ENCODE results near the gene KCNS3.

KCNS3 gene

DNA sequence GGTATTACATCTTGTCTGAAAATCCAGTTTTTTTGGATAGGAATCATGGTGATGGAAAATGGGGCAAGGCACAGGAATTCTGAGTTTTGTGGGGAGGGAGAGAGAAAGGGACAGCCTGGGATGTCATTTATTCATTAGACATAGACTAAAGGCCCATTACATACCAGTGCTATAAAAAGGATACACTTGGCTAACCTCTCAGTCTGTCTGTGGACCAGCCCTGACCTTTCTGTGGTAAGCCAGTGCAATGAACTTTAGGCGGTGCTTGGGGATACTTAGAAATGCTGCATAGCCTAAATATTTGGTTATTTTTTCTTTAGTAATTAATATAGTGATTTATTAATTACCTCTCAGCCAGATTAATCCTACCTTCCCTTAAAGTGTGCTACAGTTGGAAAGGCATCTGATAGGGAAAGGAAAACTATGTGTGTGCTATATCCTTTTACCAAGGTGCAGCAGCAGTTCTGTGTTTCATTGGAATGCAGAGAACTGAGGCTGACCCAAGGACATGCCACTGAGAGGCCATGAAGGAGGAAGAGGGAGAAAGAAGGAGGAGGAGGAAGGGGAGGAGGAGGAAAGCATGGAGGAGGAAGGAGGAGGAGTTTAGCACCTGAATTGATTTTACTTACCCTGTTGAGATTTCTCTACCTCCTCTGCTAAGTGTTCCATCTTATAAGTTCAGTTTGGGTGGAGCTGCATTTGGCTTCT lies 37.5 kb downstream of the KCNS3 start:
- H3K9me3 ChIP-seq (ENCODE audit: control insufficient read depth, low read depth, low read length): no peaks in the 10 kb centered on the region
- H3K4me1 ChIP-seq (ENCODE audit: control insufficient read depth, low read depth, low read length): peaks cover 5% of the 10 kb centered on the region
- peaks cover 5% of the 10 kb centered on the region for H3K36me3 ChIP-seq (ENCODE audit: control insufficient read depth, low read depth, low read length)
- H3K27me3 ChIP-seq (ENCODE audit: control insufficient read depth, insufficient read depth, low read length): no peaks in the 10 kb centered on the region
- no peak overlapping the region for H3K27ac ChIP-seq (ENCODE audit: low read length)
- H3K9ac ChIP-seq (ENCODE audit: low read length): no peak overlapping the region
- no peak overlapping the region for H3K4me3 ChIP-seq (ENCODE audit: low read length)

DNA sequence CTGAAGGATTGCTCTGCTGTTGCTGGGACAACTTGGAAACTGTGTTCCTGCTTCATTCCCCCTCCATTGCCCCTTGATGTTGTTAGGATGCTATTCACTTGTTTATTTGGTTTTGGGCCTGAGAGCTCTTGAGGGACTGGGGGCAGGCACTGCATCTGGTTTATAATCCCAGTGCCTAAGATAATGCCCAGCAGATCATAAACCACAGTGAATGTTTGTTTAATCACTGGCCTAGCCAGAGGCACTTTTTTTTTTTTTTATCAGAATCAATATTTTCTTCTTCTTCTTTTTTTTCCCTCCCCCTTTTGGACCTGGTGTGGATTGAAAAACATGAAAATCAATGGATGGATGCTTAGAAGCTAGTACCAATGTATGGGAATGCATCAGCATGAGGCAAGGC lies 38.1 kb downstream of the KCNS3 start:
- Histone ChIP-seq H3K4me3 (ENCODE audit: low read length) (no peak overlapping the region), H3K27ac (ENCODE audit: low read length) (no peak overlapping the region), H3K36me3 (ENCODE audit: control insufficient read depth, low read depth, low read length) (peaks cover 5% of the 10 kb centered on the region), H3K9ac (ENCODE audit: low read length) (no peak overlapping the region), H3K9me3 (ENCODE audit: control insufficient read depth, low read depth, low read length) (no peaks in the 10 kb centered on the region), H3K4me1 (ENCODE audit: control insufficient read depth, low read depth, low read length) (peaks cover 5% of the 10 kb centered on the region), H3K27me3 (ENCODE audit: control insufficient read depth, insufficient read depth, low read length) (no peaks in the 10 kb centered on the region)

DNA sequence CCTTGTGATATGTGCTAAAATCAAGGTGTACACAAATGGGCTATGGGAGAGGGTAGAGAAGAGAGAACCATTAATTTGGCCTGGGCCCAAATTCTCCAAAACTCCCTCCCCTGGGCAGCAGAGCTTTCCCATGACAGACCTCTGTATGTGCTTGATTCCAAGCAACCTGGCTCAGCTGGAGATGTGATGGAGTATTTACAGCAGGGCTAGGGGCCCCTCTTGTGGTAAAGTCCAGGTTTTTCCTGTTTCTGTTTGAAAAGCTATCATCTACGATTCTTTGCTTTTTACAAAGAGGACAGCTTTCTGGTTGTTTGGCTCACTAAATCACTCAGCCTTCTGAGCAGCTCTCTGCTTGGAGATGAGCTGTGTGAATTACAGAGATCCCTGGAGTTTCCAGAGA lies 40.3 kb downstream of the KCNS3 start:
- no peak overlapping the region for H3K9ac ChIP-seq (ENCODE audit: low read length)
- peaks cover 5% of the 10 kb centered on the region for H3K4me1 ChIP-seq (ENCODE audit: control insufficient read depth, low read depth, low read length)
- no peak overlapping the region for H3K27ac ChIP-seq (ENCODE audit: low read length)
- H3K4me3 ChIP-seq (ENCODE audit: low read length): no peak overlapping the region
- H3K27me3 ChIP-seq (ENCODE audit: control insufficient read depth, insufficient read depth, low read length): no peaks in the 10 kb centered on the region
- H3K9me3 ChIP-seq (ENCODE audit: control insufficient read depth, low read depth, low read length): no peaks in the 10 kb centered on the region
- peaks cover 5% of the 10 kb centered on the region for H3K36me3 ChIP-seq (ENCODE audit: control insufficient read depth, low read depth, low read length)

DNA sequence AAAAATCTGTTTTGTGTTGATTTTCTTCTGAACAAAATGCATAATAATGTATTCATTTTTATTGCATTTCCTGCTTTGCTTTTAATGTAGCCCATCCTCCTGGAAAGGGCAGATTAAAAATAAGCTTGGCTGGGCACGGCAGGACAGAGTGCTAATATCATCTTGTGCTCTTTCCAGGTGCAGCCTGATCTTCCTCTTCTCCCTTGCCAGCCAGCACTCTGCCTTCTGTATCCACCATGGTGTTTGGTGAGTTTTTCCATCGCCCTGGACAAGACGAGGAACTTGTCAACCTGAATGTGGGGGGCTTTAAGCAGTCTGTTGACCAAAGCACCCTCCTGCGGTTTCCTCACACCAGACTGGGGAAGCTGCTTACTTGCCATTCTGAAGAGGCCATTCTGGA lies 52.3 kb downstream of the KCNS3 start:
- Histone ChIP-seq H3K9ac (ENCODE audit: low read length) (no peak overlapping the region), H3K9me3 (ENCODE audit: control insufficient read depth, low read depth, low read length) (no peaks in the 10 kb centered on the region), H3K4me3 (ENCODE audit: low read length) (no peak overlapping the region), H3K27ac (ENCODE audit: low read length) (no peak overlapping the region), H3K36me3 (ENCODE audit: control insufficient read depth, low read depth, low read length) (no peaks in the 10 kb centered on the region), H3K27me3 (ENCODE audit: control insufficient read depth, insufficient read depth, low read length) (no peaks in the 10 kb centered on the region), H3K4me1 (ENCODE audit: control insufficient read depth, low read depth, low read length) (peaks cover 14% of the 10 kb centered on the region)

DNA sequence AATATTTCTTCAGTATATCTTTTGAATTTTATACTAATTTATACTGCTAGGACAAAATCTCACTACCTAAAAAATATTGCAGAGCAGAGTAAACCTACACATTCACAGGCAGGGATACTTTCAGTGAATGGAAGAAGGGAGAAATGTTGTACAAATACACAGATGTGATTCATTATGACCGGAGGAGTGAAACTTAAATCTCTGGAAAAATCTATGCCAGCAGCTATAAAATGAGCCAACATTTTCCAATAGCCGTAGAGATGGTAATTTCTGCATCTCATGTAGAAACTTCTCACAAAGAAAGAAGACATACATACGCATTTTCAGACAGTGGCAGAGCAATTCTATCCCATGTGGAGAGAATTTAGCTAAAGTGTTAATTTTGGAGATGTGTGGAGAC lies 54.8 kb downstream of the KCNS3 start:
- no peak overlapping the region for H3K27ac ChIP-seq (ENCODE audit: low read length)
- peaks cover 17% of the 10 kb centered on the region for H3K4me1 ChIP-seq (ENCODE audit: control insufficient read depth, low read depth, low read length)
- no peak overlapping the region for H3K9ac ChIP-seq (ENCODE audit: low read length)
- no peaks in the 10 kb centered on the region for H3K9me3 ChIP-seq (ENCODE audit: control insufficient read depth, low read depth, low read length)
- no peaks in the 10 kb centered on the region for H3K36me3 ChIP-seq (ENCODE audit: control insufficient read depth, low read depth, low read length)
- H3K27me3 ChIP-seq (ENCODE audit: control insufficient read depth, insufficient read depth, low read length): no peaks in the 10 kb centered on the region
- H3K4me3 ChIP-seq (ENCODE audit: low read length): no peak overlapping the region

DNA sequence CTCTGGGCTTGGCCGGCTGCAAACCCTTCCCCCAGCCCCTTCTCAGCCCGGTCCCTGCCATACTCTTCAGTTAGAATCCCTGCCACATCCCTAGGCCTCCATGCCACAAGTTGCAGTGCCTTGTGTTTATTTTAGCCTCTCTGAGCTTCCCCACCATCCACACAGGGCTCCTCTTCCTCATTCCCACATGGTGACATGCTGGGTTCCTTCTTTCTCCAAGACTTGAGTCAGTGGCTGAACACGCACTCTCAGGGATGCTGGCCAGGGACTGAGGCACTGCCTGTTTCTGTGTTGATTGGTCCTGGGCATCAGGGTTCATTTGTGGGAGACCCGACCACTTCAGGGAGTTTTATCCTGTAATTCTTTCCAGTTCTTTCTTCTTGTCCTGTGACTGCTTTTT lies 56.3 kb downstream of the KCNS3 start:
- Histone ChIP-seq H3K9ac (ENCODE audit: low read length) (no peak overlapping the region), H3K27ac (ENCODE audit: low read length) (no peak overlapping the region), H3K27me3 (ENCODE audit: control insufficient read depth, insufficient read depth, low read length) (no peaks in the 10 kb centered on the region)

DNA sequence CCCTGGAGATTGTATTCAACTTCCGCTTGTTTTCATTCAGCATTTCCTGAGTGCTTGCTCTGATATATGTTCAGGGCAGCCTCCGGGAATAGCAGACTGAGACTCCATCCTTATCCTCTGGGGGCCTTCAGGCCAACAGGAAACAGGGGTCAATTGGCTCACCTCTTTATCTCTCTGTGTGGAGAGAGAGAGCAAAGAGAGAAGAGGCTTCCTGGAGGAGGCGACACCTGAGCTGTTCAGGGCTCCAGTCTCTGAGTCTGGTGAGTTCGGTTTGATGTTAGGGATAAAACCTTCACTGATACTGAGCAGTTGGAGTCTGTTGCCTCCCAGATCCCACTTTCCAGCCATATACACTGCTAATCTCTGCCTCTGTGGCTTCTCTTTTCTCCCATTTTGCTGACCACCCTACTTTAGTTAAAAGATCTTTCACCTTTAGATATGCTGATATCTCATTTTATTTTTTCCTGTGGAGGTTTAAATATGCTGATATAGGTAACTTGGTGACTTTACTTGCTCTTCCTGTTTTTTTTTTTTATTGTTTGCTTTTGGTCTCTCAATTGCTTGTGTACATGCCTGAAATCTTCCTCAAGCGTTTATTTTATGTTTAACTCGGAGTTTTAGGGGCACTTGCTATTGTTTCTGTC lies 56.9 kb downstream of the KCNS3 start:
- Histone ChIP-seq H3K36me3 (ENCODE audit: control insufficient read depth, low read depth, low read length) (no peaks in the 10 kb centered on the region), H3K27ac (ENCODE audit: low read length) (no peak overlapping the region), H3K27me3 (ENCODE audit: control insufficient read depth, insufficient read depth, low read length) (no peaks in the 10 kb centered on the region), H3K9ac (ENCODE audit: low read length) (no peak overlapping the region), H3K4me3 (ENCODE audit: low read length) (no peak overlapping the region), H3K4me1 (ENCODE audit: control insufficient read depth, low read depth, low read length) (peaks cover 17% of the 10 kb centered on the region), H3K9me3 (ENCODE audit: control insufficient read depth, low read depth, low read length) (no peaks in the 10 kb centered on the region)

More for the DNA sequence above, 56.3 kb downstream of the KCNS3 start:
- no peak overlapping the region for H3K4me3 ChIP-seq (ENCODE audit: low read length)
- H3K36me3 ChIP-seq (ENCODE audit: control insufficient read depth, low read depth, low read length): no peaks in the 10 kb centered on the region
- H3K4me1 ChIP-seq (ENCODE audit: control insufficient read depth, low read depth, low read length): peaks cover 17% of the 10 kb centered on the region
- H3K9me3 ChIP-seq (ENCODE audit: control insufficient read depth, low read depth, low read length): no peaks in the 10 kb centered on the region

DNA sequence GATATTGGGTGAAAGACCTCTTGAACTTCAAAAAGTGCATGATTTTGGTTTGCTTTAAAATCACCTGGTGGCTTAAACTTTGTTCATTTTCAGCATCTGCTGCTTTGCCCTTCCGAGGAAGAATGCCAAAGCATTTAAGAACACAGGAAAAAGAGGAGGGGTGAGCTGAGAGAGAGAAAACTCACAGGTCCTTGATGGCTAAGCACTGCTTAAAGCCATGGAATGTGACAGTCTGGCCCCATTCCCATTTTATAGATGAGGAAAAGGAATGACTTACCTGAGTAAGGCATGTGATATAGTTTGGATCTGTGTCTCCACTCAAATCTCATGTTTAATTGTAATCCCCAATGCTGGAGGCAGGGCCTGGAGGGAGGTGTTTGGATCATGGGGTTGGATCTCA lies 58.1 kb downstream of the KCNS3 start:
- Histone ChIP-seq H3K4me3 (ENCODE audit: low read length) (no peak overlapping the region), H3K4me1 (ENCODE audit: control insufficient read depth, low read depth, low read length) (peaks cover 17% of the 10 kb centered on the region), H3K27me3 (ENCODE audit: control insufficient read depth, insufficient read depth, low read length) (no peaks in the 10 kb centered on the region), H3K9me3 (ENCODE audit: control insufficient read depth, low read depth, low read length) (no peaks in the 10 kb centered on the region), H3K36me3 (ENCODE audit: control insufficient read depth, low read depth, low read length) (no peaks in the 10 kb centered on the region), H3K9ac (ENCODE audit: low read length) (no peak overlapping the region), H3K27ac (ENCODE audit: low read length) (no peak overlapping the region)

DNA sequence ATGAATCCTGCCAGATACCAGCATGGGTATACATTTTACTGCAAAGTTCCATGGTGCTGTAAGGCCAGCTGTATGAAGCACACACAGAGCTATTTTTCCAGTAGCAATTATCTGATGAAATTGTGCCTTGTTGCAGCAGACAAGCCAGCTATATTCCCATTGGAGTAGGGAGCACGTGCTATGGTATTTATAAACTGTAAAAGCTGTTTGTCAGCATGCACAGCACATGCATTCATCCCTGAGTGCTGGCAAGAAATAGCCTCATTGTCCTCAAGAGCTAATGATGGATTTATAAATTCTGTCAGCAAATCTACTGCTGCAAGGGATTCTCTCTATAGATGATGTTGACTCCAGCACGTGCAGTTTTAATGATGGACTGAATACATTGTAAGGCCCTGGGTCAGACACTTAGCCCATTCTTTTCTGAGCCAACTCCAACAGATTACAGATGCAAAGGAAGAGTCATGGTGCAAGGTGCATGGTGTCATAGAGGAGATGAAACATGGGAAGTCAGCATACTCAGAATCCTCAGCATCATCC lies 61.7 kb downstream of the KCNS3 start:
- H3K27me3 ChIP-seq (ENCODE audit: control insufficient read depth, insufficient read depth, low read length): no peaks in the 10 kb centered on the region
- no peaks in the 10 kb centered on the region for H3K36me3 ChIP-seq (ENCODE audit: control insufficient read depth, low read depth, low read length)
- H3K4me3 ChIP-seq (ENCODE audit: low read length): no peak overlapping the region
- H3K27ac ChIP-seq (ENCODE audit: low read length): no peak overlapping the region
- no peak overlapping the region for H3K9ac ChIP-seq (ENCODE audit: low read length)
- H3K9me3 ChIP-seq (ENCODE audit: control insufficient read depth, low read depth, low read length): no peaks in the 10 kb centered on the region
- peaks cover 9% of the 10 kb centered on the region for H3K4me1 ChIP-seq (ENCODE audit: control insufficient read depth, low read depth, low read length)

DNA sequence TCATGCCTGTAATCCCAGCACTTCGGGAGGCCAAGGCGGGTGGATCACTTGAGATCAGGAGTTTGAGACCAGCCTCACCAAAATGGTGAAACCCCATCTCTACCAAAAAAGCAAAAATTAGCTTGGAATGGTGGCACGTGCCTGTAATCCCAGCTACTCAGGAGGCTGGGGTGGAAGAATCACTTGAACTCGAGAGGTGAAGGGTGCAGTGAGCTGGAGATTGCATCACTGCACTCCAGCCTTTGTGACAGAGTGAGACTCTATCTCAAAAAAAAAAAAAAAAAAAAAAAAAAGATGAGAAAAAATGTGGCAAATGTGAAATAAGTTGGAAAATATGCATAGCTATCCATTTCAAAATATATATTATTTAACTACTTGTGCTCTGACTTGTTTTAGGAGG lies 65.0 kb downstream of the KCNS3 start:
- no peaks in the 10 kb centered on the region for H3K4me1 ChIP-seq (ENCODE audit: control insufficient read depth, low read depth, low read length)
- no peak overlapping the region for H3K4me3 ChIP-seq (ENCODE audit: low read length)
- H3K9ac ChIP-seq (ENCODE audit: low read length): no peak overlapping the region
- H3K27ac ChIP-seq (ENCODE audit: low read length): no peak overlapping the region
- no peaks in the 10 kb centered on the region for H3K9me3 ChIP-seq (ENCODE audit: control insufficient read depth, low read depth, low read length)
- H3K36me3 ChIP-seq (ENCODE audit: control insufficient read depth, low read depth, low read length): no peaks in the 10 kb centered on the region
- no peaks in the 10 kb centered on the region for H3K27me3 ChIP-seq (ENCODE audit: control insufficient read depth, insufficient read depth, low read length)

DNA sequence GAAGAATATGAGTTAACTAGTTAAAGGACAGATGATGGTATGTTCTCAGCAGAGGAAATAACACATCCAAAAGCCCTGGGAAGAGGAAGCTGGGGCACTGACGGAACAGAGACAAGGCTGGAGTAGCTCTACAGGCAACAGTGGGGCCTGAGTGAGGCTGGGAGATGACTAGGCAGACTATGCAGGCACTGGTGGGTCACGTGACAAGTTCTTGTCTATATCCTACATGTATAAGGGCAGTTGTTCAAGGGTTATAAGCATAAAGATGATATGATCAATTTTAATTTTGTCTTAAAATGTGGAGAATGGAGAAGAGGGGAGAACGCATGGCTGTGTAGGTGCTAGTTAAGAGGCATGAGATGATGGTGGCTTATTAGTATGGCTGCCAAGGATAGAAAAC lies 68.6 kb downstream of the KCNS3 start:
- no peak overlapping the region for H3K4me3 ChIP-seq (ENCODE audit: low read length)
- no peaks in the 10 kb centered on the region for H3K27me3 ChIP-seq (ENCODE audit: control insufficient read depth, insufficient read depth, low read length)
- H3K9me3 ChIP-seq (ENCODE audit: control insufficient read depth, low read depth, low read length): no peaks in the 10 kb centered on the region
- no peaks in the 10 kb centered on the region for H3K36me3 ChIP-seq (ENCODE audit: control insufficient read depth, low read depth, low read length)
- H3K27ac ChIP-seq (ENCODE audit: low read length): no peak overlapping the region
- no peaks in the 10 kb centered on the region for H3K4me1 ChIP-seq (ENCODE audit: control insufficient read depth, low read depth, low read length)
- no peak overlapping the region for H3K9ac ChIP-seq (ENCODE audit: low read length)

DNA sequence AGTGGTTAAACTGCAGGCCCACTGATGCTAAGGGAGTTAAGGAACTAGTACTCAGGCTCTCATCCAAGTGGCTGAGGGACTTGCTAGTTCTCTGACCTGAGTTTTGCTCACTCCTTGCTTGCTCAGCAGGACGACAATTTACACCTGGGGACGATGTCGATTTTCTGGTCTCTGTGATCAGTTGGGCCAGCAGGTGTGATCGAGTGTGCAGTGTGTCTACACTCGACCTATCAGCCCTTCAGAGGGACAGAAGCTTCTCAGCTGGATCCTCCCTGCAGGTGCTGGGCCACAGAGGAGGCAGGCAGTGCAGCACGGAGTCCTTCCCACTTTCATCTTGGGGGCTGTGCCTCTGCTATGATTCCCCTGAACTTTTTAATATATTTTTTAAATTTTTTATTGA lies 71.5 kb downstream of the KCNS3 start:
- Histone ChIP-seq H3K4me1 (ENCODE audit: control insufficient read depth, low read depth, low read length) (no peaks in the 10 kb centered on the region), H3K36me3 (ENCODE audit: control insufficient read depth, low read depth, low read length) (no peaks in the 10 kb centered on the region), H3K4me3 (ENCODE audit: low read length) (no peak overlapping the region), H3K9ac (ENCODE audit: low read length) (no peak overlapping the region), H3K27ac (ENCODE audit: low read length) (no peak overlapping the region), H3K9me3 (ENCODE audit: control insufficient read depth, low read depth, low read length) (no peaks in the 10 kb centered on the region), H3K27me3 (ENCODE audit: control insufficient read depth, insufficient read depth, low read length) (no peaks in the 10 kb centered on the region)
